GM10266 (cell line): ENCODE measurements around the gene KLF6.
"Not testable (repeated sequence)": the region's sequence is repeated elsewhere in the genome, so short reads cannot be mapped to it uniquely, and the experiment has no call there.

ENCODE experiments used
- DNase-seq: peaks from one replicate; pipeline ENCODE4 v3.0.0; 2012; ENCODE audit errors: extremely low spot score
- TF ChIP-seq, protein P1 (sequence below): IDR thresholded peaks from 2 replicates; pipeline ENCODE4 v1.5.1; 2012; ENCODE audit warnings: mild to moderate bottlenecking, low read depth; ENCODE audit not compliant: control insufficient read depth, insufficient read depth; ENCODE audit errors: missing control alignments

The KLF6 gene

DNA sequence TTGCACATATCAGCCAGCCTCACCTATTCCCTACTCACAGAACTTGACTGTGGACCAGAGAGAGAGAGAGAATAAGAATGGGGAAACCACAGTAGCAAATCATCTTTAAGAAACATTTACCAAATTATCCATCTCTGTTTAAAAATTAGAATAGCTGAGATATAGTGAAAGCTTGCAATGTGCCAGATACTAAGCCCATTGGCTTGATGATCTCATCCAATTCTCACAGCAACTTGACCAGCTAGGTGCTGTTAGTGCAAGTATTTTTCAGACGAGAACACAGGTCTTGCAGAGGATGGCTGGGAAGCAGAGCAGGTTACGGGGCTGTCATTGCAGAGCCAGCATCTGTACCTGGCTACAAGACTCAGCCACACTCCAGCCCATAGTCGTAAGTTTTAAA, 50.9 kb downstream of the KLF6 start:
- DNase-seq: no peak
- TF ChIP-seq, protein P1, sequence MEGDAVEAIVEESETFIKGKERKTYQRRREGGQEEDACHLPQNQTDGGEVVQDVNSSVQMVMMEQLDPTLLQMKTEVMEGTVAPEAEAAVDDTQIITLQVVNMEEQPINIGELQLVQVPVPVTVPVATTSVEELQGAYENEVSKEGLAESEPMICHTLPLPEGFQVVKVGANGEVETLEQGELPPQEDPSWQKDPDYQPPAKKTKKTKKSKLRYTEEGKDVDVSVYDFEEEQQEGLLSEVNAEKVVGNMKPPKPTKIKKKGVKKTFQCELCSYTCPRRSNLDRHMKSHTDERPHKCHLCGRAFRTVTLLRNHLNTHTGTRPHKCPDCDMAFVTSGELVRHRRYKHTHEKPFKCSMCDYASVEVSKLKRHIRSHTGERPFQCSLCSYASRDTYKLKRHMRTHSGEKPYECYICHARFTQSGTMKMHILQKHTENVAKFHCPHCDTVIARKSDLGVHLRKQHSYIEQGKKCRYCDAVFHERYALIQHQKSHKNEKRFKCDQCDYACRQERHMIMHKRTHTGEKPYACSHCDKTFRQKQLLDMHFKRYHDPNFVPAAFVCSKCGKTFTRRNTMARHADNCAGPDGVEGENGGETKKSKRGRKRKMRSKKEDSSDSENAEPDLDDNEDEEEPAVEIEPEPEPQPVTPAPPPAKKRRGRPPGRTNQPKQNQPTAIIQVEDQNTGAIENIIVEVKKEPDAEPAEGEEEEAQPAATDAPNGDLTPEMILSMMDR: no peak

GRCh38 chr10:3732183-3732582, 52.8 kb downstream of the KLF6 start:
- DNase-seq: not testable (repeated sequence)

DNA sequence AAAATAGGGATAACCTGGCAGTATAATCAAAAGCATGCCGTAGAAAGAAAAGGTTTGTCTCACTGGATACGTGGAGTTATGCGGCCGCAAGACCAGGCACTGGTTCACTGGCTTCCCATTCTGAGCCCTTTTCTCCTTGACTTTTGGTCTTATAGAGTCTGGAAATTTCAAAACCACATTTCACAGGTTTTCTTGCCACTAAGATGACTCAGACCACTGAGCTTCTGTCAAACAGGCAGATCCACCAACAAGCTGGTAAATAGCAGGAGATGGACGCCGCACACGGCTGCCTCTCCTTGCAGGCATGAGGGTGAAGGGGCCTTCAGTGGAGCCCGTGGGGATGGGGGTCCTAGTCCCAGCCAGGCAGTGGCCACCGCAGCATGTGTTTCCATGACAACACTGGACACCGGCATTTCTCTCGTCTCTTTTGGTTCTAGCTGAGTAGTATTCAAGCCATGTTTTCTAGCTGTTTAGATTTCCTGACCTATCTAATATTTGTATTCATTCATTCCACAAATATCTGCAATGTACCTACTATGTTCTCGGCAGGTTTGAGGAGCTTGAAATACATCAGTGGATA, 55.5 kb downstream of the KLF6 start:
- TF ChIP-seq, protein P1: no peak
- no peak for DNase-seq

- DNase-seq: no peak
- TF ChIP-seq, protein P1: no peak
These were observed 56.4 kb downstream of the KLF6 start for GRCh38 chr10:3728563-3728962.

GRCh38 chr10:3727268-3727667, 57.7 kb downstream of the KLF6 start:
- TF ChIP-seq, protein P1: no peak
- no peak for DNase-seq
